SK-N-SH (cell line): Measurements from ENCODE around the gene RNF146. TPM values are rescaled to one million over a fixed set of nuclear protein-coding genes. Genes with fewer than 3 reads are reported as not detected.

ENCODE experiments used
- CTCF ChIA-PET: fragments of 300-600, 350-600 bp; formaldehyde crosslinking; extraction: SDS; loops from one replicate; lab custom pipeline; 2021; lab: Yijun Ruan, JAX
- POLR2A ChIA-PET: fragments of 350-600 bp; sonication (Branson Sonifier 250); formaldehyde crosslinking; extraction: SDS; loops from one replicate; lab custom pipeline; 2020; ENCODE audit warnings: antibody characterized with exemption, inconsistent platforms; lab: Yijun Ruan, JAX
- DNase-seq: peaks from one replicate; pipeline ENCODE4 v3.0.0; 2012
- H2AFZ ChIP-seq: fragments of 200-600 bp; sonication (generic); 2 replicates; pipeline ENCODE4 v1.8.1; 2016; ENCODE audit warnings: antibody characterized with exemption, mild to moderate bottlenecking, low read depth
- H3F3A ChIP-seq: fragments of 200-600 bp; sonication (generic); replicated peaks from 2 replicates; pipeline ENCODE3; 2016; ENCODE audit warnings: antibody characterized with exemption, mild to moderate bottlenecking; ENCODE audit not compliant: insufficient read depth
- H3K27ac ChIP-seq, 2 experiments: fragments of 200-500 bp in 1 of 2; fragments of 200-600 bp in 1 of 2; sonication (Bioruptor generic) in 1 of 2; sonication (generic), shearing (Covaris generic) in 1 of 2; 2 replicates each; pipeline versions ENCODE4 v1.5.1 to v1.6.1; 2014 to 2016; ENCODE audit warnings: low read depth in 2 of 2, inconsistent platforms in 1 of 2, low read length in 1 of 2, mild to moderate bottlenecking in 1 of 2, mixed read lengths in 1 of 2
- H3K27me3 ChIP-seq: fragments of 200-600 bp; sonication (generic), shearing (Covaris generic); 2 replicates; pipeline ENCODE4 v1.6.1; 2016; ENCODE audit warnings: mixed run types; ENCODE audit not compliant: insufficient read depth
- H3K36me3 ChIP-seq, 2 experiments: fragments of 200-500 bp in 1 of 2; fragments of 200-600 bp in 1 of 2; sonication (Bioruptor generic) in 1 of 2; sonication (generic) in 1 of 2; replicated peaks in 1 of 2; 2 replicates each; pipeline versions ENCODE3 to v1.5.1; 2014 to 2016; ENCODE audit warnings: low read length in 1 of 2, mild to moderate bottlenecking in 1 of 2; ENCODE audit not compliant: insufficient read depth in 2 of 2, control insufficient read depth in 1 of 2
- H3K4me1 ChIP-seq, 2 experiments: fragments of 200-500 bp in 1 of 2; fragments of 200-600 bp in 1 of 2; sonication (Bioruptor generic) in 1 of 2; sonication (generic), shearing (Covaris generic) in 1 of 2; 2 replicates each; pipeline versions ENCODE4 v1.5.1 to v1.6.1; 2014 to 2016; ENCODE audit warnings: low read depth in 1 of 2, low read length in 1 of 2, mixed run types in 1 of 2; ENCODE audit not compliant: insufficient read depth in 2 of 2, control insufficient read depth in 1 of 2
- H3K4me2 ChIP-seq: fragments of 200-600 bp; sonication (generic), shearing (Covaris generic); 2 replicates; pipeline ENCODE4 v1.6.1; 2017; ENCODE audit warnings: mixed run types
- H3K4me3 ChIP-seq, 2 experiments: fragments of 200-500 bp in 1 of 2; fragments of 200-600 bp in 1 of 2; sonication (Bioruptor generic) in 1 of 2; sonication (generic), shearing (Covaris generic) in 1 of 2; 2 replicates each; pipeline versions ENCODE4 v1.5.1 to v1.8.1; 2014 to 2016; ENCODE audit warnings: low read depth in 2 of 2, inconsistent platforms in 1 of 2, low read length in 1 of 2, mild to moderate bottlenecking in 1 of 2, mixed read lengths in 1 of 2, moderate library complexity in 1 of 2
- H3K79me2 ChIP-seq: fragments of 200-600 bp; sonication (generic); 2 replicates; pipeline ENCODE4 v1.8.1; 2017; ENCODE audit warnings: mild to moderate bottlenecking; ENCODE audit not compliant: insufficient read depth
- H3K9ac ChIP-seq: fragments of 200-600 bp; sonication (generic); 2 replicates; pipeline ENCODE4 v1.6.1; 2017; ENCODE audit warnings: mixed run types
- H3K9me2 ChIP-seq: fragments of 200-600 bp; sonication (generic); 2 replicates; pipeline ENCODE4 v1.6.1; 2017; ENCODE audit warnings: mixed run types
- H3K9me3 ChIP-seq: fragments of 200-600 bp; sonication (generic); 2 replicates; pipeline ENCODE4 v1.6.1; 2017; ENCODE audit warnings: mixed run types, mild to moderate bottlenecking, moderate library complexity
- H4K20me1 ChIP-seq: fragments of 200-600 bp; sonication (generic); 2 replicates; pipeline ENCODE4 v1.6.1; 2017; ENCODE audit warnings: mild to moderate bottlenecking, mixed run types; ENCODE audit not compliant: insufficient read depth
- CHD2 ChIP-seq: fragments of 150-350 bp; IDR thresholded peaks from 2 replicates; pipeline ENCODE4 v1.6.1; 2018; ENCODE audit warnings: low read length; ENCODE audit not compliant: partially characterized antibody
- FOXJ3 ChIP-seq: sonication (generic); formaldehyde crosslinking; IDR thresholded peaks from 2 replicates; pipeline ENCODE4 v1.5.1; 2020; ENCODE audit warnings: mild to moderate bottlenecking, missing genetic modification reagents
- JUND ChIP-seq: IDR thresholded peaks from 2 replicates; pipeline ENCODE4 v1.4.0; 2012
- MEF2A ChIP-seq: IDR thresholded peaks from 2 replicates; pipeline ENCODE4 v1.4.0; 2012; ENCODE audit warnings: low read depth, borderline replicate concordance
- NFIC ChIP-seq: IDR thresholded peaks from 2 replicates; pipeline ENCODE4 v1.4.0; 2012; ENCODE audit warnings: borderline replicate concordance
- RAD21 ChIP-seq: IDR thresholded peaks from 2 replicates; pipeline ENCODE4 v1.6.1; 2012; ENCODE audit warnings: mild to moderate bottlenecking, low read length
- RCOR1 ChIP-seq: fragments of 150-350 bp; IDR thresholded peaks from 2 replicates; pipeline ENCODE4 v1.6.1; 2017; ENCODE audit warnings: antibody characterized with exemption, low read length
- RFX5 ChIP-seq: IDR thresholded peaks from 2 replicates; pipeline ENCODE4 v1.6.1; 2012; ENCODE audit warnings: mild to moderate bottlenecking, improper control_type of control experiment, low read length
- SMC3 ChIP-seq: IDR thresholded peaks from 2 replicates; pipeline ENCODE4 v1.6.1; 2012; ENCODE audit warnings: low read depth, low read length, improper control_type of control experiment
- TAF1 ChIP-seq: IDR thresholded peaks from 2 replicates; pipeline ENCODE4 v1.6.1; 2012; ENCODE audit warnings: low read depth, mild to moderate bottlenecking, low read length, moderate library complexity, borderline replicate concordance
- TEAD4 ChIP-seq: IDR thresholded peaks from 2 replicates; pipeline ENCODE4 v1.4.0; 2012; ENCODE audit warnings: mild to moderate bottlenecking, borderline replicate concordance; ENCODE audit not compliant: insufficient read depth
- WGBS: methylation state at CpG from one replicate; pipeline ENCODE4 v1.1.6; 2017; ENCODE audit warnings: low lambda C conversion rate; 5-methylcytosine and 5-hydroxymethylcytosine counted together
- polyA plus RNA-seq, 3 experiments: library from polyadenylated mRNA; depleted of rRNA; stranded (reverse); fragments of >200 nt; gene quantifications; 2 replicates each; pipeline ENCODE4 v1.2.3, GENCODE V29; 2012
- TF ChIP-seq, protein P1 (sequence below): fragments of 200-600 bp; sonication (generic); IDR thresholded peaks from 2 replicates; pipeline ENCODE4 v1.6.1; 2017; ENCODE audit warnings: antibody characterized with exemption, mild to moderate bottlenecking, moderate library complexity
- TF ChIP-seq, protein P2 (sequence below): IDR thresholded peaks from 2 replicates; pipeline ENCODE4; 2012
- TF ChIP-seq, protein P3 (sequence below): IDR thresholded peaks from 2 replicates; pipeline ENCODE4 v1.4.0; 2012; ENCODE audit warnings: low read depth

The RNF146 gene
- polyA plus RNA-seq, 1 of the 3 experiments (the other 2 are of a cell fraction), result 29.2 TPM

DNA sequence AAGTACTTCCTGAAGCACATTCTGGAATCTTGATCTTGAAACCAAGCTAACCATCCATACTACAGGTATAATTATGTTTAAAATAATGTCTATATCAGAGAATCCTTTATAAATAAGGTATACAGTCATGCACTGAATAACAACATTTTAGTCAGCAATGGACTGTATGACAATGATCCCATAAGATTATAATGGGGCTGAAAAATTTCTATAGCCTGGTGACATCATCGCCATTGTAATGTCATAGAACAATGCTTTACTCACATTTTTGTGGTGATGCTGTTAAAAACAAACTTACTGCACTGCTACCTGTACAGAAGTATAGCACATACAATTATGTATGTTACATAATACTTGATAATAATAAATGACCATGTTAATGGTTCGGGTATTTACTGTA lies 31.8 kb downstream of the RNF146 start:
- POLR2A ChIA-PET, result no interaction called here
- no peak overlapping the region for H3K27ac ChIP-seq
- CTCF ChIA-PET, result interaction anchor here (1.7 to 1.8 kb wide), 2 partner anchors 218 to 241 kb away, joined by 5 to 6 read pairs; no protein-coding TSS in a partner anchor
- no peak for TF ChIP-seq TEAD4
- TF ChIP-seq, all 33 proteins: peak for 0
- no peaks in the 10 kb centered on the region for H3K9me2 ChIP-seq
- peaks cover 26% of the 10 kb centered on the region for H3F3A ChIP-seq
- no peak overlapping the region for H3K4me2 ChIP-seq
- whole genome bisulfite sequencing, result 71% methylated on average over 2 of the region's 2 CpGs
- H3K79me2 ChIP-seq, result peaks cover 24% of the 10 kb centered on the region
- no peak overlapping the region for H3K9ac ChIP-seq
- peaks cover 4% of the 10 kb centered on the region; the same call in 1 of the 2 replicates for H4K20me1 ChIP-seq
- no peak for DNase-seq
- H3K27me3 ChIP-seq, result no peaks in the 10 kb centered on the region
- H3K36me3 ChIP-seq, result peaks cover 25 to 29% of the 10 kb centered on the region in 2 experiments
- no peaks in the 10 kb centered on the region for H3K9me3 ChIP-seq
- peaks cover 6 to 15% of the 10 kb centered on the region in 2 experiments; a peak in 3 of 4 replicates for H3K4me1 ChIP-seq
- H3K4me3 ChIP-seq, result no peak overlapping the region
- H2AFZ ChIP-seq, result no peak overlapping the region

DNA sequence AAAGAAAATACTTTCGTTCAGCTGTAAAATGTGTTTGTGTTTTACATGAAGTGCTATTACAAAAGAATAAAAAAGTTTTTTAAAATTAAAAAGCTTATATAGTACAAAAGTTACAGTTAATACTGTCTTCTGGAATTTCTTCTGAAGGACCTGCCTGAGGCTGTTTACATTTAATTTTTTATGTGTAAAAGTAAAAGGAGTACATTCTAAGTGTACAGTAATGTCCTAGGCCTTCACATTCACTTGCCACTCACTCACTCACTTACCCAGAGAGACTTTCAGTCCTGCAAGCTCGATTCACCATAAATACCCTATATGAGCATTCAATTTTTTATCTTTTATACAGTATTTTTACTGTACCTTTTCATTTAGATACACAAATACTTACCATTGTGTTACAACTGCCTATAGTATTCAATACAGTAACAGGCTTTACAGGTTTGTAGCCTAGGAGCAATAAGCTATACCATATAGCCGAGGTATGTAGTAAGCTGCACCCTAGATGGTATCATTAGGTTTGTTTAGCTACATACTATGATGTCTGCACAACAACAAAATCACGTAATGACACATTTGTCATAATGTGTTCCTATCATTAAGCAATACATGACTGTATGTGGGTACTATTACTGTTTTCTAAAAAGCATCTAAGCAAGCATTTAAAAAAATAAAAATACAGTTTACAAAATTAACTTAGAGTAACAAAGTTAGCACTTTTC lies 33.0 kb downstream of the RNF146 start:
- Histone ChIP-seq H3K9me2 (no peaks in the 10 kb centered on the region), H3K9me3 (no peaks in the 10 kb centered on the region), H4K20me1 (peaks cover 4% of the 10 kb centered on the region; the same call in 1 of the 2 replicates), H3K4me3 (no peak overlapping the region), H3K36me3 (peaks cover 18 to 23% of the 10 kb centered on the region in 2 experiments), H3K4me2 (peak overlapping the region; percentile 36; the same call in 1 of the 2 replicates), H3K79me2 (peaks cover 33% of the 10 kb centered on the region), H3K4me1 (peaks cover 6 to 15% of the 10 kb centered on the region in 2 experiments; a peak in 3 of 4 replicates), H3F3A (peaks cover 26% of the 10 kb centered on the region), H3K27me3 (no peaks in the 10 kb centered on the region), H2AFZ (no peak overlapping the region), H3K9ac (peak overlapping the region; percentile 22; the same call in 1 of the 2 replicates), H3K27ac (peak overlapping the region; percentile 30 to 73; a peak in 3 of 4 replicates)
- no peak for TF ChIP-seq SMC3
- no peak for TF ChIP-seq RAD21
- TF ChIP-seq, protein P1, sequence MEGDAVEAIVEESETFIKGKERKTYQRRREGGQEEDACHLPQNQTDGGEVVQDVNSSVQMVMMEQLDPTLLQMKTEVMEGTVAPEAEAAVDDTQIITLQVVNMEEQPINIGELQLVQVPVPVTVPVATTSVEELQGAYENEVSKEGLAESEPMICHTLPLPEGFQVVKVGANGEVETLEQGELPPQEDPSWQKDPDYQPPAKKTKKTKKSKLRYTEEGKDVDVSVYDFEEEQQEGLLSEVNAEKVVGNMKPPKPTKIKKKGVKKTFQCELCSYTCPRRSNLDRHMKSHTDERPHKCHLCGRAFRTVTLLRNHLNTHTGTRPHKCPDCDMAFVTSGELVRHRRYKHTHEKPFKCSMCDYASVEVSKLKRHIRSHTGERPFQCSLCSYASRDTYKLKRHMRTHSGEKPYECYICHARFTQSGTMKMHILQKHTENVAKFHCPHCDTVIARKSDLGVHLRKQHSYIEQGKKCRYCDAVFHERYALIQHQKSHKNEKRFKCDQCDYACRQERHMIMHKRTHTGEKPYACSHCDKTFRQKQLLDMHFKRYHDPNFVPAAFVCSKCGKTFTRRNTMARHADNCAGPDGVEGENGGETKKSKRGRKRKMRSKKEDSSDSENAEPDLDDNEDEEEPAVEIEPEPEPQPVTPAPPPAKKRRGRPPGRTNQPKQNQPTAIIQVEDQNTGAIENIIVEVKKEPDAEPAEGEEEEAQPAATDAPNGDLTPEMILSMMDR, result no peak
- 89% methylated on average over 4 of the region's 4 CpGs for WGBS
- POLR2A ChIA-PET, result no interaction called here
- CTCF ChIA-PET, result interaction anchor here (1.7 to 1.8 kb wide), 3 partner anchors 27 to 240 kb away, joined by 3 to 6 read pairs (median 5); no protein-coding TSS in a partner anchor
- no peak for DNase-seq

DNA sequence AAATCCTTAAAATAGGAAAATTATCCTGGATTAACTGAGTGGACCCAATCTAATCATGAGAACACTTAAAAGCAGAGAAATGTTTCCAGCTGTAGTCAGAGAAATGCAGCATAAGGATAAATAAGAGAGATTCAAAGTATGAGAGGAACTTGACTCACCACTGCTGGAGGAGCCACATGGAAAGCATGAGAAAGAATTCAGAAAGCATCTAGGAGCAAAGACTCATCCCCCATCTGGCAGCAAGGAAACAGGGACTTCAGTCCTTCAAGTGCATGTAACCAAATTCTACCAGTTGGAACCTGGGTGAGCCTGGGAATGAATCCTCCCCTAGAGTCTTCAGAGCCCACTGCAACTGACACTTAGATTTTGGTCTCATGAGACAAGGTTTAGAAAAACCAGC lies 33.7 kb downstream of the RNF146 start:
- Histone ChIP-seq H3F3A (peaks cover 26% of the 10 kb centered on the region), H3K27me3 (no peaks in the 10 kb centered on the region), H3K79me2 (peaks cover 40% of the 10 kb centered on the region), H2AFZ (no peak overlapping the region), H3K9me2 (no peaks in the 10 kb centered on the region), H3K4me3 (no peak overlapping the region), H3K27ac (peak overlapping the region; percentile 30 to 73; a peak in 3 of 4 replicates), H3K4me1 (peaks cover 6 to 15% of the 10 kb centered on the region in 2 experiments; a peak in 3 of 4 replicates), H3K9me3 (no peaks in the 10 kb centered on the region), H3K36me3 (peaks cover 15 to 24% of the 10 kb centered on the region in 2 experiments), H3K9ac (peak overlapping the region; percentile 22; the same call in 1 of the 2 replicates), H3K4me2 (peak overlapping the region; percentile 36; the same call in 1 of the 2 replicates), H4K20me1 (peaks cover 9% of the 10 kb centered on the region; the same call in 1 of the 2 replicates)
- DNase-seq, result no peak
- CTCF ChIA-PET, result interaction anchor here (0.7 to 4.3 kb wide), 7 partner anchors 9 to 239 kb away, joined by 3 to 23 read pairs (median 4); no protein-coding TSS in a partner anchor
- POLR2A ChIA-PET, result no interaction called here
- TF ChIP-seq RCOR1 (no peak), FOXJ3 (CRISPR knock-in tag) (no peak), RFX5 (no peak), NFIC (no peak), MEF2A (no peak), TEAD4 (no peak), JUND (peak; percentile 30; the same call in 1 of the 2 replicates), CHD2 (no peak), TAF1 (no peak)
- TF ChIP-seq, protein P2, sequence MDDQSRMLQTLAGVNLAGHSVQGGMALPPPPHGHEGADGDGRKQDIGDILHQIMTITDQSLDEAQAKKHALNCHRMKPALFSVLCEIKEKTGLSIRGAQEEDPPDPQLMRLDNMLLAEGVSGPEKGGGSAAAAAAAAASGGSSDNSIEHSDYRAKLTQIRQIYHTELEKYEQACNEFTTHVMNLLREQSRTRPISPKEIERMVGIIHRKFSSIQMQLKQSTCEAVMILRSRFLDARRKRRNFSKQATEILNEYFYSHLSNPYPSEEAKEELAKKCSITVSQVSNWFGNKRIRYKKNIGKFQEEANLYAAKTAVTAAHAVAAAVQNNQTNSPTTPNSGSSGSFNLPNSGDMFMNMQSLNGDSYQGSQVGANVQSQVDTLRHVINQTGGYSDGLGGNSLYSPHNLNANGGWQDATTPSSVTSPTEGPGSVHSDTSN, result 0 out of 2 replicates have a peak, but pooled peaks have one; percentile 12
- TF ChIP-seq, protein P1, result no peak
- TF ChIP-seq, protein P3, sequence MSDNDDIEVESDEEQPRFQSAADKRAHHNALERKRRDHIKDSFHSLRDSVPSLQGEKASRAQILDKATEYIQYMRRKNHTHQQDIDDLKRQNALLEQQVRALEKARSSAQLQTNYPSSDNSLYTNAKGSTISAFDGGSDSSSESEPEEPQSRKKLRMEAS, result peak; percentile 52; the same call in 1 of the 2 replicates
